Middle frontal gyrus (tissue), 1 donor: Measurements from ENCODE around the gene SGMS1.
"Not testable (repeated sequence)": the region's sequence is repeated elsewhere in the genome, so short reads cannot be mapped to it uniquely, and the experiment has no call there.

Source experiments
- DNase-seq: peaks from one replicate; pipeline ENCODE4 v3.0.0-alpha.2; 2015; ENCODE audit warnings: low spot score; ENCODE audit errors: extremely low spot score

SGMS1 gene

GRCh38 chr10:50623663-50624412, at the start of gene SGMS1:
TSS of gene SGMS1 (minus strand) at chr10:50623956. CDS start at chr10:50344114, 279,842 bp downstream.
- peak; percentile 78 for DNase-seq

DNA sequence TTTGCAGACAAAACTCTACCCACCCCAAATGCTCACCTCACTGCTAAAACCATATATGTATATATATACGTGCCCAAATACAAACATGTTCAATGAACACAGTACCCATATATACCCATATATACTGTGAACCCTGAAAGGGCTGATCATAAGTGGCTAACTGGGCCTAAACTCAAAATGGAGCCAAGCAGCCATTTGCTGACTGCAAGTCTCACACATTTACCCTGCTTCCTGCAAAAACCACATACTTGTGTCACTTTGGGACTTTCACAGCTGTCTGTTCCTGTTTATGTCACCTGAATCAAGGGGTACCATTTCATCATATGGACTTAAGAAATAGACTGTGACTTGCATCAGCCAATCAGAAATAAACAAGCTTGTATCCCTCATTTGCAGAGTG, 48.4 kb upstream of the SGMS1 start:
- not testable (repeated sequence) for DNase-seq

GRCh38 chr10:50671645-50672044, 47.9 kb upstream of the SGMS1 start:
- DNase-seq = not testable (repeated sequence)

DNA sequence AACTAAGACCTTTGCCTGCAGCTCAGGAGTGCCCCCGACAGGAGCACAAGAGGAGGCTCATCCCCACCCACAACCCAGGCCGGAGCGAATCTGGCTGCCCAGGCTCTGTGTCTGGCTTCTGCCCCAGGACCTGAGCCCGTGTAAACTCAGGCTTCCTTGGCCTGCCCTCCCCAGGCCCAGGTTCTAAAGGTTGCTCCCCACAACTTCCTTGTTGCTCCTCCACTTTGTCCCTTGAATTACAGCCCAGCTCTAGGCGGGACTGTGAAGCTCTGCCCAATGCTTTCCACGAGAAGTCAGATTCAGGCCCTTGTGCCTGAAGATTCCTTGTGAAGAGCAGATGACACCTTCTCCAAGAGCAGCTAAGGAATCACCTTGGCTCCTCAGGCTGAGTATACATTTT, 46.2 kb upstream of the SGMS1 start:
- DNase-seq = not testable (repeated sequence)

- not testable (repeated sequence) for DNase-seq
Observed at GRCh38 chr10:50667353-50667752, 43.6 kb upstream of the SGMS1 start.

GRCh38 chr10:50662420-50662819, 38.7 kb upstream of the SGMS1 start:
- not testable (repeated sequence) for DNase-seq

DNA sequence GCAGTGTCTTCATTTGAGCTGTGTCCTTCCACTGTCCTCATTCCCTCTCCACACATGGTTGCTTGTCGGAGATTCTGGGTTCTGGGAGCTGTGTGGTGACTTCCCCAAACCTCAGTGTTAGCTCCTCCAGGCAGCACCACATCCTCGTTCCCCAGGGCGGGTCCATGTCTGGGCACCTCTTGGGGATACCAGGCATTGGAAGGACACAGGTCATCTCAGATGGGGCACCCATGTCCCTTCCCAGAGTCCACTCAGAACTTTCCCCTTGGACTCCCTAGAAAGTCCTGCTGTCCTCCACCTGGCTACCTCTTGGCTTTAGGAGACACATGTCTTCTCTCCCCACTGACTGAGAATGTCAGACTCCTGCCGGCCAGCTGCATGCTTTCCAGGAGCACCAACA, 37.8 kb upstream of the SGMS1 start:
- not testable (repeated sequence) for DNase-seq

DNA sequence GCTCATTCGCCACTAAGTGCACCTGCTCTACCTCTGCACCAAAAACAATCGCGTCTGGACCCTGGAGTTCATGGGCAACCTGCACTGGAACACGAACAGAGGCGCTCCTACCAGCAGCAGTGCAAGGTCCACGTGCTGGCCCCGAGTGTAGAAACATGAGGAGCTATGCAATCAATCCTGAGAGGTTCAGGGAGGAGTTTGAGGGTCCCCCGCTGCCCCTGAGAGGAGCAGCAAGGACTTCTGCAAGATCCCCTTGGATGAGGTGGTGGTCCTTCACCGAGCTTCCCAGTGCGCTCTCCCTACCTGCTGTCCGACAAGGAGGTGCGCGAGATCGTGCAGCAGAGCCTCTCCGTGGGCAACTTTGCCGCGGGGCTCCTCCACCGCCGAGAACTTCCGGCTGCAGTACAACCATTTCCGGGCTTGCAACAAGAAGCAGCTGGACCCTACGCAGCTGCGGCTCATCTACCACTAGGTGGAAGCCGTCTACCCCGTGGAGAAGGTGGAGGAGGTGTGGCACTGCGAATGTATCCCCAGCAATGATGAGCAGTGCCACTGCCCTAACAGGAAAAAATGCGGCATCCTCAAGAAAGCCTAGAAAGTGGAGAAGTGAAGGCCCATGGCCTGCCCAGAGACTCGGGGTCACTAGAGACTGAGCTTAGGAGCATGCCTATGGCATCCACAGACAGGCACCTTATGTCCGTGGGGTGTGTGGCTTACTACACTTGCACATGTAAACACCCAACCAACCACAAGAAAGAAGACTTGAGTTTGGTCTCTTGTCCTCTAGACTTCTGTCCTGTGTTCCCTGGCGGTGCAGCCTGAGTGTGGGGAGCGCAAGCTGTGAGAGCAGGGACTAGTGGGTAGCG, 36.3 kb upstream of the SGMS1 start:
- DNase-seq = not testable (repeated sequence)

DNA sequence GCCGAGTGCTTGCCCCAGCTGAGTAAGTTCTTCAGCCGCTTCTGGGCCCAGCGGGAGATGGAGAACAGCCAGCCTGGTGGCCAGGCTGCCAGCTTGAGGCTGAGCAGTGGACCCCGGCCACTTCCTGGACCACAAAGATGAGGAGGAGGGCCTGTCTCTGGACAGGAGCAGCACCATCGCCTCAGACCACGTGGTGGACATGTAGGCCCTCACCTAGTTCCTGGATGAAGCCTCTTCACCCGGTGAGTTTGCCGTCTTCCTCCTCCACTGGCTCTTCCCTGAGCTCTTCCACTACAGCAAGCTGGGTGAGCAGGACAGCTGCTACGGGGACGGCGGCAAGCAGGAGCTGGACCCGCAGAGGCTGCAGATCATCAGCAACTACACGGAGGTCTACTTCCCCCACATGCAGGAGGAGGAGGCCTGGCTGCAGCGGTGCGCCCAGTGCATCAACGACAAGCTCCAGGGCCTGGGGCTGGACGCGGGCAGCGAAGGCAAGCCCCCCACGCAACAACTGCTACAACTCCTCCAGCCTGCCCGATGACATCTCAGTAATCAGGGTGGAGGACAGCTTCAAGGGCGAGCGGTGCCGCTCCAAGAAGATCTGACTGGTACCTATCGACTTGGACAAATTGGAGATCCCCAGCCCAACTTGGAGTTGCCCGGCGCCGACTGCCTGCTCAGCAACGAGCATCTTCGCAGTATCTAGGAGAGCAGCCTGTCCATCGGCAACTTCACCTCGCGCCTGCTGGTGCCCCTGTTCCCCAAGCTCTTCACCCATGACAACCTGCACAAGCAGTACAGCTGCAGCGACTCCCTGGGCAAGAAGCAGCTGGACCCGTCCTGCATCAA, 35.5 kb upstream of the SGMS1 start:
- DNase-seq = not testable (repeated sequence)

GRCh38 chr10:50658165-50658564, 34.4 kb upstream of the SGMS1 start:
- no peak for DNase-seq

GRCh38 chr10:50653758-50654157, 30.0 kb upstream of the SGMS1 start:
- no peak for DNase-seq

GRCh38 chr10:50653142-50653541, 29.4 kb upstream of the SGMS1 start:
- DNase-seq = no peak

- no peak for DNase-seq
Observed at GRCh38 chr10:50651808-50652207, 28.1 kb upstream of the SGMS1 start.

DNA sequence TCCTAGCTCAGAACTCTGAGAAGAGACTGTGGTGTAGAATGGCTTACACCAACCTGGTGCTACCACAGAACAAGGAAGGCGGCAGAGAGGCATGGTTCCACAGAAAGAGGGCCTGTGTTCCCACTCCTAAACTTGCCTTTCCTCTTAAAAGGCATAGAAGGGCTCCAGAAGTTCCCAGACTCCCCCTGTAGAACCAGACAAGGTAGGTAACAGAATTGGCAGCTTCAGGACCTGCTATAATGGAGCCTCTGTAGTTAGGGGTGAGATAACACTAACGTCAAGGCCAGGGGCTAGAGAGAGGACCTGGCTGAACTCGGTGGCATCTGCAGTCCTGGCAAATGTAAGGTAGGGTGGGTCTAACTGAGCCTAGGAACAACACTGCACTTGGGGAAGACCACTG, 26.7 kb upstream of the SGMS1 start:
- DNase-seq = no peak

DNA sequence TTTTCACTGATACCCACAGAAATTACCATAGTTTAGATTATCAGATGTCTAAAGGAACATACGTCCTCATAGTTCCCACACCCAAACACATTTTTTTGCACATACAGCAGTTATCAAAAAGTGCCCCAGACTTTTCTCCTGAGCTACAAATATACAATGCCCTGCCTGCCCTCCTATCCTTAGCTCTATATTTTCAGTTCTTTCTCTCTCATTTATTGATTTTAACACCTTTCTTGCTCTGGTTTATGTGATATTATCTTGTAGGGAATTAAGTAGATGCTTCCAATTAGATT, 25.1 kb upstream of the SGMS1 start:
- no peak for DNase-seq

- no peak for DNase-seq
Observed at GRCh38 chr10:50648089-50648934, 24.6 kb upstream of the SGMS1 start.

DNA sequence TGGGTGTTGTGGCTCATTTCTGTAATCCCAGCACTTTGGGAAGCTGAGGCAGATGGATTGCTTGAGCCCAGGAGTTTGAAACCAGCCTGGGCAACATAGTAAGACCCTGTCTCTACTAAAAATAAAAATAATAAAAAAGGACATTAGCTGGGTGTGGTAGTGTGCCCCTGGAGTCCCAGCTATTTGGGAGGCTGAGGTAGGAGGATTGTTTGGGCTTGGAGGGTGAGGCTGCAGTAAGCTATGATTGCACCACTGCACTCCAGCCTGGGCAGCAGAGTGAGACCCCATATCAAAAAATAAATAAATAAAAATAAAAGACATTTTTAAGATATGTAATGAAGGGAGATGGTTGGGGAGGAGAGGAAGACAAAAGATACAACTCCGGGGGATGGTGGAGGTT, 23.6 kb upstream of the SGMS1 start:
- DNase-seq = not testable (repeated sequence)

- no peak for DNase-seq
Observed at GRCh38 chr10:50645236-50645635, 21.5 kb upstream of the SGMS1 start.

DNA sequence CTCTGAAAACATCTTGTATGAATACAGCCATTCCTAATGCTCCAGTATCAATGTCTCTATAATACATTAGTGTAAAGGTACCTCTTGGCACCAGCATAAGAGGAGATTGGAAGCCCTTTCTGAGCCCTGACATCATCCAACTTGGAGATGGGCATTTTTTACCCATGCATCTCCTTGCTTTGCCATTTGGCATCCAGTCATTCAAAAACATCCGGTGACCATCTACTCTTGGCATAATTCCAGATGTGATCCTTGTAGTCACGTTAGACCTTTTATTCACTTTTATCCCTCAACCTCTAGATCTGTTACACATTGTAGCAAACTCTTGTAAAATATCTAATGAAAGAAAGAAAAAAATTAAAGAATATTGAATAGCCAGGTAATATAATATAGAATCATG, 17.9 kb upstream of the SGMS1 start:
- no peak for DNase-seq

DNA sequence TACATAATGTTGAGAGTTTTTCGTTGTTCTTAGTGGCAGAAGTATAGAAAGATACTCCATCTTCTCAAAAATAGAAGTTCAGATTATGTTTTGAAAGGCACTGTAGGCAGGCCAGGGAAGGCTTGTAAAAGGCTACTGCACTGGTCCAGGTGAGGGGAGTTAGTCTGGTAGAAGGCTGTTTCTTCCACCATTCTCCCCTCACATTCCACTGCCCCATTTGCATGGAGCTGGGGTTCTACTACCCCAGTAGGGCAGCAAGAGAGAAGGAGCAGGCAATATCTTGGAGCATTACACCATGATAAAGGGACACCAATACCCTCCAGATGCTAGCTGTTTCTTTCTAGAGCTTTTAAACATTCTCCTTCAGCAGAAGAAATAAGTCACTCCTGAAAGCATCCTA, 16.5 kb upstream of the SGMS1 start:
- DNase-seq = no peak
